Mesothelial cell of epicardium (in vitro differentiated cells): ENCODE measurements around the gene HLA-DPB1. TPM values are rescaled to one million over a fixed set of nuclear protein-coding genes. Genes with fewer than 3 reads are reported as not detected.

Source experiments
- DNase-seq, 2 experiments: peaks; one replicate each; pipeline ENCODE4 v3.0.0; 2021; ENCODE audit warnings: low spot score in 2 of 2; ENCODE audit not compliant: unreplicated experiment in 2 of 2
- H3K27ac Mint-ChIP-seq: 2 replicates; pipeline ENCODE4 v1.8.0; 2021; ENCODE audit warnings: mixed read lengths
- H3K27me3 Mint-ChIP-seq: 2 replicates; pipeline ENCODE4 v1.8.0; 2021; ENCODE audit warnings: low read depth, mixed read lengths
- H3K36me3 Mint-ChIP-seq: 2 replicates; pipeline ENCODE4 v1.8.0; 2021; ENCODE audit warnings: mixed read lengths
- H3K4me1 Mint-ChIP-seq: 2 replicates; pipeline ENCODE4 v1.8.0; 2021; ENCODE audit warnings: mixed read lengths
- H3K4me3 Mint-ChIP-seq: 2 replicates; pipeline ENCODE4 v1.8.0; 2021; ENCODE audit warnings: mild to moderate bottlenecking, moderate library complexity, mixed read lengths
- H3K9me3 Mint-ChIP-seq: 2 replicates; pipeline ENCODE4 v1.8.0; 2021; ENCODE audit warnings: mixed read lengths
- total RNA-seq: library from RNA; stranded (reverse); gene quantifications from 3 replicates; pipeline ENCODE4 v1.2.1, GENCODE V29; 2021
- TF ChIP-seq, protein P1 (sequence below): fragments of 200-600 bp; sonication (generic); IDR thresholded peaks from one replicate; pipeline ENCODE4 v1.5.0; 2021; ENCODE audit warnings: antibody characterized with exemption; ENCODE audit not compliant: unreplicated experiment

HLA-DPB1 gene
- total RNA-seq, 1 donor from 2014 or later: 12.7 TPM

DNA sequence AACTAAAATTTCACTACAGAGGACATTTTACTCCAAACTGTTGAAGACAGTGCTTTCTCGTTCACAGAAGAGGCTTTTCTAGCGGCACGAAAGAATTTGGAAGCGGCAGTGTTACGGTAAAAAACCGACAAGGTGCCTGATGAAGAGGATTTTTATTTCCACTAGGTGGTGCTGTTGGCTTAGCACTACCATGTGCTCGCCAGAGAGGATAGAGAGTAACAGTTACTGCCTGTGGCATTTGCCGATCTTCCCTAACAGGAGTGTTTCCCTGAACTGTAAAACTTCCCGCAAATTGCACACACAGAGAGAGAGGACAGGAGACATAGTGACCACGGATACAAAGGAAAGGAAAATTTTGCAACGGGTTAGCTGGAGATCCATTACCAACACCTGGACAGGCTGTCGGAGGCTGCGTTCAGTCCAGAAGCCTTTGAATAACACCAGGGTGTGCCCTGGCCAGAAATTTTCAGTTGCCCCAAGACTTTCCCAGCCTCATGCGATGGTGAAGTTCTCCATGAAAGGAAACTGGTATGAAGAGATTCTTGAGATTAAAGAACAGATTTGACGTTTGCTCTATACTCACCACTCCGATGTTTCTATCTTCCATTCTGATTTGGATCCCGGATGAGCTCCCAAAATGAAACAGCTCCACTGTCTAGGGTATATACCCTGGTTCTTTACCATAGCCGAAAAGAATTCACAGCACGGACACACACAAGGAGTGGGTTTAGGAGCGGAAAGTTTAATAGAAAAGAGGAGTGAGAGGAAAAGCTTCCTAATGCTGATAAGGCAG, 48.1 kb downstream of the HLA-DPB1 start:
- Mint-ChIP-seq H3K27ac (no peak overlapping the region), H3K27me3 (peaks cover 28% of the 10 kb centered on the region), H3K4me3 (no peak overlapping the region), H3K36me3 (peaks cover 10% of the 10 kb centered on the region), H3K9me3 (peaks cover 12% of the 10 kb centered on the region), H3K4me1 (no peaks in the 10 kb centered on the region)
- no peak for DNase-seq
- TF ChIP-seq, protein P1, sequence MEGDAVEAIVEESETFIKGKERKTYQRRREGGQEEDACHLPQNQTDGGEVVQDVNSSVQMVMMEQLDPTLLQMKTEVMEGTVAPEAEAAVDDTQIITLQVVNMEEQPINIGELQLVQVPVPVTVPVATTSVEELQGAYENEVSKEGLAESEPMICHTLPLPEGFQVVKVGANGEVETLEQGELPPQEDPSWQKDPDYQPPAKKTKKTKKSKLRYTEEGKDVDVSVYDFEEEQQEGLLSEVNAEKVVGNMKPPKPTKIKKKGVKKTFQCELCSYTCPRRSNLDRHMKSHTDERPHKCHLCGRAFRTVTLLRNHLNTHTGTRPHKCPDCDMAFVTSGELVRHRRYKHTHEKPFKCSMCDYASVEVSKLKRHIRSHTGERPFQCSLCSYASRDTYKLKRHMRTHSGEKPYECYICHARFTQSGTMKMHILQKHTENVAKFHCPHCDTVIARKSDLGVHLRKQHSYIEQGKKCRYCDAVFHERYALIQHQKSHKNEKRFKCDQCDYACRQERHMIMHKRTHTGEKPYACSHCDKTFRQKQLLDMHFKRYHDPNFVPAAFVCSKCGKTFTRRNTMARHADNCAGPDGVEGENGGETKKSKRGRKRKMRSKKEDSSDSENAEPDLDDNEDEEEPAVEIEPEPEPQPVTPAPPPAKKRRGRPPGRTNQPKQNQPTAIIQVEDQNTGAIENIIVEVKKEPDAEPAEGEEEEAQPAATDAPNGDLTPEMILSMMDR: peak; percentile 26

DNA sequence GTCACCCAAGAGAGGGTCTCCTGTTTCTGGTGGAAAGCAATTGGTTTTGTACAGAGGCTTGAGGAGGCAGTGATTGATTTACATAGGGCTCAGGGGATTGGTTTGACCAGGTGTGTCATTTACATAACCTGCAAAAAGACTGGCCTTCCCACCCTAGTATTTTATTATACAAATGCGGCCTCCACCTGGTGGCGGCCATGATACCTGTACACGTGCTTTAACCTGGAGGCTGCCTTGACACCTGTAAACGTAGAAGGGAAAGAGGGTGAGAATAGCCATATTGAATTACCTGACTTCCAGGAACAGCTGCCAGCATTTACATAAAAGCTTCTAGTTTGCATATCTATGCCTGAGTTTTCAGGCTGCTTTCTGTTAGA, 48.7 kb downstream of the HLA-DPB1 start:
- DNase-seq: no peak
- Mint-ChIP-seq H3K27me3 (peaks cover 29% of the 10 kb centered on the region), H3K9me3 (peaks cover 12% of the 10 kb centered on the region), H3K27ac (no peak overlapping the region), H3K4me1 (no peaks in the 10 kb centered on the region), H3K36me3 (peaks cover 10% of the 10 kb centered on the region), H3K4me3 (no peak overlapping the region)
- TF ChIP-seq, protein P1: no peak

DNA sequence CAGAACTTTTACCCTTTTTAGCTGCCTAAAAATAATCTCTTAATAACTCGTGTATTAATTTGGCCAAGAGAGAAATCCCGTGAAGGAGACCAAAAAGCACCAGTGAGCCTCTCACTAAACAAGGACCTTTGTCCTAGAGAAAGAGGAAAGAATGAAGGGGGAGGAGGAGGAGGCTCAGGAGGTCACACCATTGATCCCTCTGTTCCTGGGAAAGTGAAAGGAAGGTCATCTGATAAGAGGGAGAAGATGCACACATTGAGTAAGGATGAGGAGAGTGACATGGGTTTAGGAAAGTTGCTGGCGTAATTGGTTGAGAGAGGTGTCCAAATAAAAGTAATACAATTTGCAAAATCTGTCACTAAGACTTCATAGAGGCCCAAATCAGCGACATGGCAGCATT, 49.2 kb downstream of the HLA-DPB1 start:
- peaks cover 12% of the 10 kb centered on the region for H3K9me3 Mint-ChIP-seq
- H3K27ac Mint-ChIP-seq: no peak overlapping the region
- TF ChIP-seq, protein P1: no peak
- no peaks in the 10 kb centered on the region for H3K4me1 Mint-ChIP-seq
- peaks cover 26% of the 10 kb centered on the region for H3K27me3 Mint-ChIP-seq
- no peak for DNase-seq
- H3K4me3 Mint-ChIP-seq: no peak overlapping the region
- peaks cover 10% of the 10 kb centered on the region for H3K36me3 Mint-ChIP-seq

DNA sequence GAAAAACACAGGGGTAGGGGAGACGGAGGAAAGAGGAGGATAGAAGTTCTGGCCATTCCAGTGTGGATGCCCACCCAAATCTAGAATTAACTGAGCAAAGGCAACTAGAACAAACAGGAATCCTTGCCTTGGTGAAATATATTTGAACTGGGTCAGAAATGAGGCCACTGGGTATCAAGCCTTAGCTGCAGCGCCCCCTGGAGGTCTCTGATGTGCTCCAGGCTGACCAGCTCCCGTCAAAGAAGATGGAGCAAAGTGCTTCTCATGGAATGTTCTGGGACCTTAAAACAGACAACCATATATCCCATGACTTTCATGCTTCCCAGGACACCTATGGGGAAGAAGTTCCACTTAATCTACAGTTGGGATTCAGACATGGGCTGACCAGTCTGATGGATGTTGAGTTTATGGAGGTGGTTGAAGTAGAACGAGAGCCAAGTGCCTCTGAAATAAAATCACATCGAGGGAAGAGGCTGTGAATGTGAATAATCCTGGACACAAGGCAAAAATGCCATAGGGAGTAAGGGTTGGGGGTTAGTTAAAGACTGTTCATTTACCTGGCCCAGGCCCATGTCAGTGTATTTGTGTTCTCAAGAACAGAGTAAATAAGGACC, 50.4 kb downstream of the HLA-DPB1 start:
- peaks cover 29% of the 10 kb centered on the region for H3K27me3 Mint-ChIP-seq

DNA sequence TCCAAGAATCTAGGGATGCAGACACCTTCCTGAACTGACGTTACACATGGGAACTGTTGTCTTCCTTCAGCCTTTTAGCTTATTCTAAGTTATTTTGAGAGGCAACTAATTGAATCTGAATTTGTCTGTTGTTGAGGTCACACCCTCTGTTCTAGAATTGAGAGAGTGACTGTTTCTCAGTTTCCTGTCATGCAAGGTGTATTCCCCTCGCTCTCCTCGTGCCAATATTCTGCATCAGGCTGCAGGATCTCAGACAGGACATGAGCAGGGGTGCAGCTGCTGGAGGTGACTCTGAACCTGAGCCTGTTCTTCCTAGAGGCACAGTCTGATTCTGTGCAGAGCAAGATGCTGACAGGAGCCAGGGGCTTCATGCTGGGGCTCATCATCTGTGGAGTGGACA, 52.5 kb downstream of the HLA-DPB1 start:
- Mint-ChIP-seq H3K27me3 (peaks cover 29% of the 10 kb centered on the region), H3K36me3 (peaks cover 10% of the 10 kb centered on the region), H3K9me3 (peaks cover 11% of the 10 kb centered on the region), H3K4me3 (no peak overlapping the region), H3K4me1 (no peaks in the 10 kb centered on the region), H3K27ac (no peak overlapping the region)
- TF ChIP-seq, protein P1: no peak
- DNase-seq: no peak

More for the DNA sequence above, 50.4 kb downstream of the HLA-DPB1 start:
- Mint-ChIP-seq H3K4me1 (no peaks in the 10 kb centered on the region), H3K27ac (no peak overlapping the region), H3K9me3 (peaks cover 12% of the 10 kb centered on the region), H3K4me3 (no peak overlapping the region), H3K36me3 (peaks cover 10% of the 10 kb centered on the region)
- TF ChIP-seq, protein P1: peak; percentile 55
- DNase-seq: no peak
